Fibroblast of mammary gland (primary cell): ENCODE data around the gene GALNT10.

Experiments used
- DNase-seq: peaks from one replicate; pipeline ENCODE4 v3.0.0-alpha.2; 2010; ENCODE audit warnings: low read depth
- H3K4me3 ChIP-seq: 2 replicates; pipeline ENCODE4 v1.5.1; 2011; ENCODE audit warnings: low read depth, mild to moderate bottlenecking, low read length, moderate library complexity; ENCODE audit not compliant: control insufficient read depth
- CTCF ChIP-seq: conservative IDR thresholded peaks from 2 replicates; pipeline ENCODE4 v1.5.1; 2011; ENCODE audit warnings: low read depth, low read length, inconsistent platforms; ENCODE audit not compliant: control insufficient read depth, insufficient read depth

The GALNT10 gene

GRCh38 chr5:154335065-154335448, 144.5 kb downstream of the GALNT10 start:
- DNase-seq, result no peak
- TF ChIP-seq CTCF, result no peak
- H3K4me3 ChIP-seq, result no peak overlapping the region

GRCh38 chr5:154341620-154342019, 151.1 kb downstream of the GALNT10 start:
- no peak for DNase-seq
- TF ChIP-seq CTCF, result no peak
- H3K4me3 ChIP-seq, result no peak overlapping the region

- H3K4me3 ChIP-seq, result no peak overlapping the region
- no peak for TF ChIP-seq CTCF
- DNase-seq, result no peak
Observed at GRCh38 chr5:154342211-154342610, 151.7 kb downstream of the GALNT10 start.

- H3K4me3 ChIP-seq, result no peak overlapping the region
- TF ChIP-seq CTCF, result no peak
- DNase-seq, result no peak
Observed at GRCh38 chr5:154342963-154343362, 152.4 kb downstream of the GALNT10 start.

- DNase-seq, result no peak
- no peak overlapping the region for H3K4me3 ChIP-seq
- TF ChIP-seq CTCF, result no peak
Observed at GRCh38 chr5:154344461-154344860, 153.9 kb downstream of the GALNT10 start.

- TF ChIP-seq CTCF, result no peak
- no peak overlapping the region for H3K4me3 ChIP-seq
- no peak for DNase-seq
Observed at GRCh38 chr5:154345255-154345952, 154.9 kb downstream of the GALNT10 start.

- no peak for DNase-seq
- TF ChIP-seq CTCF, result no peak
- H3K4me3 ChIP-seq, result no peak overlapping the region
Observed at GRCh38 chr5:154346427-154346826, 155.9 kb downstream of the GALNT10 start.
